Superior temporal gyrus (tissue), 1 donor: ENCODE measurements around the gene TAMM41.
"Not testable (repeated sequence)": the region's sequence is repeated elsewhere in the genome, so short reads cannot be mapped to it uniquely, and the experiment has no call there.

Experiments
- DNase-seq: peaks from one replicate; pipeline ENCODE4 v3.0.0-alpha.2; 2016; ENCODE audit errors: extremely low spot score

Gene TAMM41

DNA sequence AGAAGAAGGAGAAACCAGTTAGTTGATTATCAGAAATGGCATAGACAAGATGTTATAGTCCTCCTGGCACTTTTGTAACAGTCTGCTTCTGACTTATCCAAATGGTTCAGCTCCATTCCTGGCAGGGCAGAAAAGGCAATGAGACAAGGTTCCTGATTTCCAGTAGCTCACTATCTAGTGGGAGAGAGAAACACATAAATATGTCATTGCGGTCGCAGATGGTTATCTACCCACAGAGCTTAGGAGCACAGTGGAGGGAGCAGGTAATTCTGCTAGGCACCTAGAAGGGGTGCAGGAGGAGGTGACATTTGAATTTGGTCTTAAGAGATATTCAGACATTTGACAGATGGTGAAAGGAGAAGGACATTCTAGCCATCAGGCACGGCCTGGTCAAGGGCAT is 78.1 kb downstream of the TAMM41 start:
- no peak for DNase-seq

DNA sequence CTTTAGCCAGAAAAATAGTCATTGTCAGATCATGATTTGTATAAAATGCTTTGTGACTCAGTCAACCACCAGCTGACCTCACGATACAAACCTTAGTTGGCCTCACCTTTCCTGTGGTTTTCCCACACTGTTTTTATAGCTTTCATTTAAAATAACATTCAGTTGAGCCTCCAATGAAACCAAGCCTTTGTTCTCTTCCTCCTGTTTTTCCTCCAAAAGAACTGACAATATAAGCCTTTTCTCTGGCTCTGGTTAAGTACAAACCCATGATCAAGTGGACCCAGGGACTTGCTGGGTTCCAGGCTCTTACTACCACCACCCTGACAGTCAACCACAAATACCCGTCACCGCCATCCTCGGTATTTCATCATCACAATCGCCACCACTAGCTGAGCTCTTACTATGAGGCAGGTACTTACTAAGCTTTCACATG is 81.7 kb downstream of the TAMM41 start:
- DNase-seq: no peak

DNA sequence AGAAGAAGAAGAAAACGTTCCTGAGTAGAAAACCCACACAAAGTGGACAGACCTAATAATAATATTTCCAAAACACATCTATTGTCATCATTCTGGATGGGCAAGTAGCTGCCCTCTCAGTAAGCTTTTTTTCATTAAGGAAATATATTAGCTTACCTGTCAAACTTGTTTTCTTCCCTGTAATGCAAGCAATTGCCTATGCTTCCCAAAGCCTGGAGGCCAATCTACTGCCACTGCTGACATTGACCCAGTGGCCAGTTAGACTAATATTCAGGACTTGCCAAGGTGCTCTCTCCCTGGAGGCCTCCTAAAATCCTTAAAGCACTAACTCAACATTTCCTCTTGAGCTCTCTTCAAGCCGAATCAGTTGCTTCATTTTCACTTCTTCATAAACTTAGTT is 86.7 kb downstream of the TAMM41 start:
- no peak for DNase-seq

DNA sequence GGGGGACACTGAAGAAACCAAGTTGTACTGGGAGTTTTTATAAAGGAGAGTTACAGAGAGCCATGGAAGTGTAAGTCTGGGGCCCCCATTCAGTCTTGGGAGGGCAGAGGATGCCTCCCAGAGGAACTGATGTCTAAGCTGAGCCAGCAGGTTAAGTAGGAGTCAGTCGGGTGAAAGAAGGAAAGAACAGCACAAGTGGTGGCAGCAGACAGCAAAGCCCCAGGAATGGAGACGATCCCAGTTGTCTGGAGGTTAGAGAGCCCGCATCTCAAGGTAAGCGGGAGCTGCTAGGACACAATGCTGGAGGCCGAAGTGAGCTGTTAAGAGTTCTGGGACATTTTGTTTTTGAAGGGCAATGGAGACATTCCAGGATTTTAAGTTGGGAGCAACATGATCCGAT is 88.8 kb downstream of the TAMM41 start:
- no peak for DNase-seq

DNA sequence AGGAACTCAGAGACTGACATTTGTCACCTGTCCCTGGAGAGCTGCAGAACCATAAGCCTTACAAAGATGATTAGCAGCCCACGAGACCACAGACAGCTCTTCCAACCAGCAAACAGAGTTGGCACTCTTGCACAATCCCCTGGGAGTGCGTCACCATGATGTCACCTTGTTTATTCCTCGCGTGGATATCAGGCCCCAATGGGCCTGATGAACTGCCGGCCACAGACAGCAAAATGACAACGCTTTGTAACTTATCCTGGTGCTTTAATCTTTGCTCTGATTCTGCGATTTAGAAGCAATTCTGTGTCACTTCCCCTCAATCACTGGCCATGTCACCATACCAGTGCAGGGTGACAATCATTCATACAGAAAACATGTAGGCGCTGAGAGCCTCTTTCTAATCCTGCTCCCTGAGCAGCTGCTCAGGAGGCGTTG is 89.2 kb downstream of the TAMM41 start:
- no peak for DNase-seq

DNA sequence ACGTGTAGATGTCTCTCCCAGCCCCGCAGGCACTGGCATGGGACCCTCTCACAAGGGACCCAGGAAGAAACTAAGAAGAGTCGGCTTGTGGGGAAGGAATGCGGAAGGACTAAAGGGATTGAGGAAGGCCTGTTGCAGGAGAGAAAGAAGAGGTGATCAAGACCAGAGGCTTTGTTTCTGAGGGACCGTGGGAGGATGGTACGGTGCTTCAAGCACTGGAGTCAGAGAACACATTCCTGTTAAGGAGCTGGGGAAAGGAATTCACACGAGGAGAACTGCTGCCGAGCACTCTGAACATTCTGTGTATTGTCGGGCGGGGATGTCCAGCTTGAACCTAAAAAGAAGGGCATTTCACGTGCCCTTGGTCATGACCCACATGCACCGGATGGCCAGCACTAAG is 91.4 kb downstream of the TAMM41 start:
- DNase-seq: no peak

DNA sequence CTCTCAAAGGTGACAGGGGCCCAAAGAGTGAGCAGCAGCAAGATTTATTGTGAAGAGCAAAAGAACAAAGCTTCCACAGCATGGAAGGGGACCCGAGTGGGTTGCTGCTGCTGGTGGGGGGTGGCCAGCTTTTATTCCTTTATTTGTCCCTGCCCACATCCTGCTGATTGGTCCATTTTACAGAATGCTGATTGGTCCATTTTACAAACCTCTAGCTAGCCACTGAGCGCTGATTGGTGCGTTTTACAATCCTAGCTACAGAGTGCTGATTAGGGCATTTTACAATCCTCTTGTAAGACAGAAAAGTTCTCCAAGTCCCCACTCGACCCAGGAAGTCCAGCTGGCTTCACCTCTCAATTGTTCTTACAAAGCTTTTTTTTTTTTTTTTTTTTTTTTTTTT is 94.4 kb downstream of the TAMM41 start:
- not testable (repeated sequence) for DNase-seq

DNA sequence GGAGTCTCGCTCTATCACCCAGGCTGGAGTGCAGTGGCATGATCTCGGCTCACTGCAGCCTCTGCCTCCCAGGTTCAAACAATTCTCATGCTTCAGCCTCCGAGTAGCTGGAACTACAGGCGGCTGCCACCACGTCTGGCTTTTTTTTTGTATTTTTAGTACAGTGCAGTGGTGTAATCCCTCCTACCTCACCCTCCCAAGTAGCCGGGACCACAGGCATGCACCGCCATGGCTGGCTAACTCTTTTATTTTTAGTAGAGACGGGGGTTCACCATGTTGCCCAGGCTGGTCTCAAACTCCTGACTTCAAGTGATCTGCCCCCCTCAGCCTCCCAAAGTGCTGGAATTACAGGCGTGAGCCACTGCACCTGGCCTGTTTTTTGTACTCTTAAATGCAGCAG is 98.4 kb downstream of the TAMM41 start:
- DNase-seq: not testable (repeated sequence)
